Thoracic aorta (tissue), 2 donors: ENCODE data around the gene KLF15. TPM values are rescaled to one million over a fixed set of nuclear protein-coding genes. Genes with fewer than 3 reads are reported as not detected.

Experiments
- ATAC-seq: fragments of 150-250 bp; one replicate; pipeline ENCODE4 v1.8.0; 2017; ENCODE audit warnings: low read depth; ENCODE audit not compliant: insufficient number of reproducible peaks, low FRiP score
- DNase-seq: peaks from one replicate; pipeline ENCODE4 v3.0.0-alpha.2; 2020; ENCODE audit warnings: low spot score
- H3K27ac ChIP-seq, 2 donors: fragments of 200-600 bp; sonication (generic); 1 replicate in 1 of 2; 2 replicates in 1 of 2; pipeline ENCODE4 v1.5.1; 2016; ENCODE audit warnings: mild to moderate bottlenecking in 2 of 2, moderate library complexity in 2 of 2
- H3K27me3 ChIP-seq: fragments of 200-600 bp; sonication (generic); replicated peaks from 2 replicates; pipeline ENCODE4 v1.6.0; 2016; ENCODE audit warnings: mild to moderate bottlenecking; ENCODE audit not compliant: insufficient read depth
- H3K36me3 ChIP-seq: fragments of 200-600 bp; sonication (generic); one replicate; pipeline ENCODE4 v1.5.1; 2016
- H3K4me1 ChIP-seq, 2 donors: fragments of 200-600 bp; sonication (generic); 1 replicate in 1 of 2; 2 replicates in 1 of 2; pipeline versions ENCODE4 v1.5.1 to v1.6.0; 2016; ENCODE audit warnings: low read depth in 2 of 2, mild to moderate bottlenecking in 1 of 2; ENCODE audit not compliant: control insufficient read depth in 1 of 2
- H3K4me3 ChIP-seq: fragments of 200-600 bp; sonication (generic); 2 replicates; pipeline ENCODE4 v1.5.1; 2016; ENCODE audit warnings: mild to moderate bottlenecking
- H3K9me3 ChIP-seq: fragments of 200-600 bp; sonication (generic); 2 replicates; pipeline ENCODE4 v1.5.1; 2016
- CTCF ChIP-seq: fragments of 200-600 bp; sonication (generic); IDR thresholded peaks from one replicate; pipeline ENCODE4 v1.5.1; 2019; ENCODE audit warnings: antibody characterized with exemption
- total RNA-seq, 2 donors: library from RNA; depleted of rRNA; stranded (reverse); fragments of >200 nt; gene quantifications; one replicate each; pipeline versions ENCODE4 v1.1.0 to v1.2.3, GENCODE V29; 2016

Gene KLF15
- total RNA-seq, 2 donors from 2014 or later, result 55.7 to 90.2 TPM

DNA sequence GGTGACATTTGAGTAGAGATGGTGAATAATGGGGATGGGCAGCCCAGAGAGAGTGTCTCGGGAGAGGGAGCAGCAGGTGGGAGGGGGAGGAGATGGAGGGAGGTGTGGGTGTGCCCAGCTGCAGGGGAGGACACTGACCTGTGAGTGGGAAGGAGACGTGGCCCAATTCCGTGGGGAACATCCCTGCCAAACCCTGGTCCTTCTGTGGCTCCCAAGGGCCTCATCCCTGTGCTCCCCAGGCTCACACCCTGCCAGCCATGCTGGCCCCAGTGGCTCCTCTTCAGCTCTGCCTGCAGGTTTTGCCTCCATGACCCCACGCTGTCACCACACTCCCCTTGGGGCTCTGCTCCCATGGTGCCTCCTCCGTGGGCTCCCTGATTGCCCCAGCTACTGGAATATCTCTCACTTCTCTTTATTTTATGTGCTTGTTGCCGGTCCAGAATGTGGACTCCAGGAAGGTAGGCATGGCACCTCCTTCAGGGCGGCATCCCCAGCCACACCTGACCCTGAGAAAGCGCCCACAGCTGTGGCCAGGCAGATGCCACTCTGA, 44.5 kb upstream of the KLF15 start:
- Histone ChIP-seq H3K27me3 (no peaks in the 10 kb centered on the region), H3K27ac (no peak overlapping the region), H3K9me3 (no peaks in the 10 kb centered on the region), H3K4me3 (no peak overlapping the region), H3K36me3 (no peaks in the 10 kb centered on the region), H3K4me1 (no peaks in the 10 kb centered on the region)
- TF ChIP-seq CTCF, result no peak
- DNase-seq, result no peak
- no peak for ATAC-seq

DNA sequence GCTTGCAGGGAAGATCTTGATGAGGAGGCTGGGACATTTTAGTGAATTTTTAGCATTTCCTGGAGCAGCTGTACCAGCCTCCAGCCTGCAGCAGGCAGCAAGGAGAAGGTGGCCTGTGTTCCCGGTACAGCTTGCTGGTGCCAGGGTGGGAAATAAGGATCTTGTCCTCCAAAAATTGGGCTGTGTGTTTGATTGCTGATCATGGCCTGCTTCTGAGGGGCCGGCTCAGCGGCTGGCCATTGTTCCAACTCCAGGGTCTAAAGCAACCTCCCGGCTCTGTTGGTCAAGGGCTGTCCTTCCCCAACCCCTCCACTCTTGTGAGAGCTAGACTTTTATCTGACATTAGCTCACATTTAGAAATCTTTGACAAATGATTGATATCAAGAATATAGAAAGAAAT, 42.5 kb upstream of the KLF15 start:
- no peak overlapping the region for H3K27ac ChIP-seq
- DNase-seq (no peak), ATAC-seq (no peak)

DNA sequence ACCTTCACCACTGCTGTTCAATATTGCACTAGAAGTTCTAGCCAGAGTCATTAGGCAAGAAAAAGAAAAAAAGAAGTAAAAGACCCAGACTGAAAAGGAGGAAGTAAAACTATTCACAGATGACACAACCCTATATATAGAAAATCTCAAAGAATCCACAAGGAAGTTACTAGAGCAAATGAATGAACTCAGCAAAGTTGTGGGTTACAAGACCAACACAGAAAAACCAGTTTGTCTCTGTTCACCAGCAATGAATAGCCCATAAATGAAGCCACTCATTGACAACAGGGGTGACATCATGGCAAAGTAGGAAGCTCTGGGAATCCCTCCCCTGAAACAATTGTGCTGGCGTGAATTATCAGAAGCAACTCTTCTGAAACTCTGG, 42.1 kb upstream of the KLF15 start:
- Histone ChIP-seq H3K9me3 (no peaks in the 10 kb centered on the region), H3K36me3 (no peaks in the 10 kb centered on the region), H3K4me3 (no peak overlapping the region), H3K27me3 (no peaks in the 10 kb centered on the region), H3K4me1 (peaks cover 0 to 9% of the 10 kb centered on the region in 2 donors), H3K27ac (no peak overlapping the region)
- no peak for TF ChIP-seq CTCF
- DNase-seq (no peak), ATAC-seq (peak; percentile 29)

More for the DNA sequence above, 42.5 kb upstream of the KLF15 start:
- Histone ChIP-seq H3K4me3 (no peak overlapping the region), H3K9me3 (no peaks in the 10 kb centered on the region), H3K27me3 (no peaks in the 10 kb centered on the region), H3K4me1 (peaks cover 0 to 5% of the 10 kb centered on the region in 2 donors), H3K36me3 (no peaks in the 10 kb centered on the region)
- no peak for TF ChIP-seq CTCF

- H3K9me3 ChIP-seq, result no peaks in the 10 kb centered on the region
- no peak for TF ChIP-seq CTCF
- DNase-seq, result no peak
- ATAC-seq, result no peak
- no peak overlapping the region for H3K27ac ChIP-seq
- H3K36me3 ChIP-seq, result no peaks in the 10 kb centered on the region
- no peaks in the 10 kb centered on the region for H3K27me3 ChIP-seq
- peaks cover 0 to 11% of the 10 kb centered on the region in 2 donors for H3K4me1 ChIP-seq
- H3K4me3 ChIP-seq, result no peak overlapping the region
These were observed 41.5 kb upstream of the KLF15 start for GRCh38 chr3:126398423-126399350.

GRCh38 chr3:126397610-126398422, 40.6 kb upstream of the KLF15 start:
- no peaks in the 10 kb centered on the region for H3K9me3 ChIP-seq
- no peak for ATAC-seq
- no peak for TF ChIP-seq CTCF
- no peak overlapping the region for H3K4me3 ChIP-seq
- H3K27ac ChIP-seq, result no peak overlapping the region
- H3K27me3 ChIP-seq, result no peaks in the 10 kb centered on the region
- DNase-seq, result no peak
- no peaks in the 10 kb centered on the region for H3K36me3 ChIP-seq
- H3K4me1 ChIP-seq, result peaks cover 0 to 11% of the 10 kb centered on the region in 2 donors
